ENCODE measurements around the gene ZNF212.

The ZNF212 gene

GRCh38 chr7:149279111-149279743 lies 39.8 kb downstream of the ZNF212 start:
- peaks cover 25% of the 10 kb centered on the region for H3K36me3 ChIP-seq (ENCODE audit: control insufficient read depth, insufficient read depth, low read length)
- H3K4me1 ChIP-seq (ENCODE audit: control insufficient read depth, insufficient read depth, low read length) = 0 out of 2 replicates have a peak, but pooled peaks cover under 1% of the 10 kb centered on the region
- peaks cover 5% of the 10 kb centered on the region; the same call in 1 of the 2 replicates for H3K27me3 ChIP-seq (ENCODE audit: control insufficient read depth, insufficient read depth, low read length)
- H3K9me3 ChIP-seq (ENCODE audit: control insufficient read depth, insufficient read depth, low read length) = no peaks in the 10 kb centered on the region
- H3K27ac ChIP-seq (ENCODE audit: low read depth, low read length) = no peak overlapping the region
- H3K9ac ChIP-seq (ENCODE audit: low read depth, low read length) = no peak overlapping the region
- no peak overlapping the region for H3K4me3 ChIP-seq (ENCODE audit: low read depth, low read length)

GRCh38 chr7:149280151-149280550 lies 40.7 kb downstream of the ZNF212 start:
- H3K27me3 ChIP-seq (ENCODE audit: control insufficient read depth, insufficient read depth, low read length) = peaks cover 5% of the 10 kb centered on the region; the same call in 1 of the 2 replicates
- no peak overlapping the region for H3K4me3 ChIP-seq (ENCODE audit: low read depth, low read length)
- H3K9me3 ChIP-seq (ENCODE audit: control insufficient read depth, insufficient read depth, low read length) = no peaks in the 10 kb centered on the region
- H3K9ac ChIP-seq (ENCODE audit: low read depth, low read length) = no peak overlapping the region
- H3K4me1 ChIP-seq (ENCODE audit: control insufficient read depth, insufficient read depth, low read length) = peaks cover 7% of the 10 kb centered on the region; the same call in 1 of the 2 replicates
- H3K27ac ChIP-seq (ENCODE audit: low read depth, low read length) = no peak overlapping the region
- H3K36me3 ChIP-seq (ENCODE audit: control insufficient read depth, insufficient read depth, low read length) = peaks cover 25% of the 10 kb centered on the region

DNA sequence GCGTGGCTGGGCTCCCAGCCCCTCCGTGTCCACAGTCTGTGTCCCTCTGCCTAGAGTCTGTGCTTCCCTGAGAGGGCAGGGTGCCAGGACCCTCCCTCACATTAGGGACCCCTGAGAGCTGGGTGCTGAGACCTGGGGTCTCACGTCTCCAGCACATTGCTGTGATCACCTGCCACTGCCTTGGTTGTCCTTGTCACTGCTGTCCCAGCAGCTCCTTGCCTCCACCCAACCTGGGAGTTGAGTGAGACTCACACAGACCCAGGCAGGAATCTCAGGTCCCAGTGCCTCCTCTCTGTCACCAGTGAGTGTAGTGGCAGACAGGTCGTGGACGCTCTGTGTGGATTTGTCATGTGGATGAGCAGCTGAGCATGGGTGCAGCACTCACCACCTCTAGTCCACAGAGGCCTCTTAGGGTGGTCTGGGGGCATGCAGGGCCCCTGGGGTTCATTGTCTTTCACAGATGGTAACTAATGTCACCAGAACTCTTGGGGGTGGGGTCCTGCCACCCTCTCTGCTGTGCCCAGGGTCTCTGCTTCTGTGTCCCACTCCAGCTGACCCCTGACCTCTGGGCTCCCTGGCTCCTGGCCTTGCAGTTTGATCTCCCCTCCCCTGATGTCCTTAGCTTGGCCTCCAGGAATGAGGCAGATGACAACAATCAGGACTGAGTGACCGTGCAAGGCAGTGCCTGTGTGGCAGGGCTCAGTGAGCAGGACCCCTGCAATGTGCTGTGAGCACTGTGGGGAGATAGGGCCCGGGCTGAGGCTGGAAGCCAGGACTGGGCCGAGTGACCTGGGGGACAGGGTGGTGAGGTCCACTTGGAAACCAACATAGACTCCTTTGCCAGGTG lies 41.4 kb downstream of the ZNF212 start:
- peaks cover 22% of the 10 kb centered on the region for H3K36me3 ChIP-seq (ENCODE audit: control insufficient read depth, insufficient read depth, low read length)
- no peaks in the 10 kb centered on the region for H3K9me3 ChIP-seq (ENCODE audit: control insufficient read depth, insufficient read depth, low read length)
- H3K4me3 ChIP-seq (ENCODE audit: low read depth, low read length) = no peak overlapping the region
- H3K4me1 ChIP-seq (ENCODE audit: control insufficient read depth, insufficient read depth, low read length) = peaks cover 7% of the 10 kb centered on the region; the same call in 1 of the 2 replicates
- no peak overlapping the region for H3K9ac ChIP-seq (ENCODE audit: low read depth, low read length)
- H3K27me3 ChIP-seq (ENCODE audit: control insufficient read depth, insufficient read depth, low read length) = peaks cover 9% of the 10 kb centered on the region; the same call in 1 of the 2 replicates
- H3K27ac ChIP-seq (ENCODE audit: low read depth, low read length) = no peak overlapping the region

DNA sequence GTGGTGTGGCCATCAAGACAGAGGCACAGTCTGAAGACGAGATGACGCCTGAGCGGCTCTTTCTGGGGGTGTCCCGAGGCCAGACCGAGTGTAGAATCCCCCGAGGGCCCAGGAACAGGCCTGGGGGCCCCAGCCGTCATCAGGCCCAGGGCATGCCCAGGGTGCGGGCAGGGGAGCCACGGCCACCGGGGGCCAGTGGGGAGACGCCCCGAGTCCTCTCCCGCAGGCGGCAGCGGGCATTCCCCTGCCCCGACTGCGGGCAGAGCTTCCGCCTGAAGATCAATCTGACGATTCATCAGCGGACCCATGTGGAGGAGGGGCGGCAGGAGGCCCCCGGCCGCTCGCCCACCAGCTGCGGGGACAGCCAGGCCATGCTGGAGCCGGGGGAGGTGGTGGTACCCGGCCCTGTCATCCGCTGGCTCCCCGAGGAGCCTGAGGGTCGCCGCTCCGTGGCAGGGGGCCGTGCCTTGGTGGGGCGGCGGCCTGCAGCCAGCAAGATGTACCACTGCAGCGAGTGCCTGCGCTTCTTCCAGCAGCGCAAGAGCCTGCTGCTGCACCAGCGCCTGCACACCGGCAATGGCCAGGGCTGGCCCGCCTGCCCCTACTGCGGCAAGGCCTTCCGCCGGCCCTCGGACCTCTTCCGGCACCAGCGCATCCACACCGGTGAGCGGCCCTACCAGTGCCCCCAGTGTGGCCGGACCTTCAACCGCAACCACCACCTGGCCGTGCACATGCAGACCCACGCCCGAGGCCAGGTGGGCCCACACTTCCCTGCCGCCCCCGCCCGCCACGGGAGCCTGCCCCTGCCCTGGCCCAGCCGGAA lies 42.3 kb downstream of the ZNF212 start:
- peaks cover 9% of the 10 kb centered on the region; the same call in 1 of the 2 replicates for H3K27me3 ChIP-seq (ENCODE audit: control insufficient read depth, insufficient read depth, low read length)
- peaks cover 16% of the 10 kb centered on the region for H3K36me3 ChIP-seq (ENCODE audit: control insufficient read depth, insufficient read depth, low read length)
- H3K4me1 ChIP-seq (ENCODE audit: control insufficient read depth, insufficient read depth, low read length) = peaks cover 7% of the 10 kb centered on the region; the same call in 1 of the 2 replicates
- no peak overlapping the region for H3K27ac ChIP-seq (ENCODE audit: low read depth, low read length)
- H3K9me3 ChIP-seq (ENCODE audit: control insufficient read depth, insufficient read depth, low read length) = no peaks in the 10 kb centered on the region
- H3K9ac ChIP-seq (ENCODE audit: low read depth, low read length) = no peak overlapping the region
- H3K4me3 ChIP-seq (ENCODE audit: low read depth, low read length) = no peak overlapping the region

DNA sequence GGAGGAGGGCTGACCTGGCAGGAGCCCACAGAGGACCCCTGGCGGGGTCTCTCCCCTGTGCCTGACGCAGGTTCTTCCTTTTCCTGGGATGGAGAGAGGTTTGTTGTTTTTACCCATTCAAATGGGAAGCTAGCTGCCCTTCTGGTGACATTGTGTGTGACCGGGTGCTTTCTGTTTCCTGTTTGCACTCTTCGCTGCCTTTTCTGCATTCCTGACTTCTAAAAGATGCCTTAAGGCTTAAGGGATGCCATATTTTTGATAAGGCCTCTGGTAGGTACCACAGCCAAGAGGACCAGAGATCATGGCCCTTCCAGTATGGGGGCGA lies 42.8 kb downstream of the ZNF212 start:
- H3K9me3 ChIP-seq (ENCODE audit: control insufficient read depth, insufficient read depth, low read length) = no peaks in the 10 kb centered on the region
- H3K9ac ChIP-seq (ENCODE audit: low read depth, low read length) = no peak overlapping the region
- H3K27me3 ChIP-seq (ENCODE audit: control insufficient read depth, insufficient read depth, low read length) = peaks cover 9% of the 10 kb centered on the region; the same call in 1 of the 2 replicates
- no peak overlapping the region for H3K4me3 ChIP-seq (ENCODE audit: low read depth, low read length)
- no peak overlapping the region for H3K27ac ChIP-seq (ENCODE audit: low read depth, low read length)
- peaks cover 7% of the 10 kb centered on the region; the same call in 1 of the 2 replicates for H3K4me1 ChIP-seq (ENCODE audit: control insufficient read depth, insufficient read depth, low read length)
- H3K36me3 ChIP-seq (ENCODE audit: control insufficient read depth, insufficient read depth, low read length) = peaks cover 16% of the 10 kb centered on the region

- H3K9me3 ChIP-seq (ENCODE audit: control insufficient read depth, insufficient read depth, low read length) = no peaks in the 10 kb centered on the region
- no peak overlapping the region for H3K27ac ChIP-seq (ENCODE audit: low read depth, low read length)
- H3K27me3 ChIP-seq (ENCODE audit: control insufficient read depth, insufficient read depth, low read length) = peaks cover 9% of the 10 kb centered on the region; the same call in 1 of the 2 replicates
- H3K4me1 ChIP-seq (ENCODE audit: control insufficient read depth, insufficient read depth, low read length) = peaks cover 7% of the 10 kb centered on the region; the same call in 1 of the 2 replicates
- peaks cover 10% of the 10 kb centered on the region for H3K36me3 ChIP-seq (ENCODE audit: control insufficient read depth, insufficient read depth, low read length)
- no peak overlapping the region for H3K9ac ChIP-seq (ENCODE audit: low read depth, low read length)
- H3K4me3 ChIP-seq (ENCODE audit: low read depth, low read length) = no peak overlapping the region
Observed at GRCh38 chr7:149283321-149283720, 43.9 kb downstream of the ZNF212 start.

- Histone ChIP-seq H3K9ac (ENCODE audit: low read depth, low read length) (no peak overlapping the region), H3K4me1 (ENCODE audit: control insufficient read depth, insufficient read depth, low read length) (peaks cover 7% of the 10 kb centered on the region; the same call in 1 of the 2 replicates), H3K9me3 (ENCODE audit: control insufficient read depth, insufficient read depth, low read length) (no peaks in the 10 kb centered on the region), H3K4me3 (ENCODE audit: low read depth, low read length) (peak overlapping the region; percentile 92; the same call in 1 of the 2 replicates), H3K27ac (ENCODE audit: low read depth, low read length) (no peak overlapping the region), H3K36me3 (ENCODE audit: control insufficient read depth, insufficient read depth, low read length) (no peaks in the 10 kb centered on the region), H3K27me3 (ENCODE audit: control insufficient read depth, insufficient read depth, low read length) (peaks cover 9% of the 10 kb centered on the region; the same call in 1 of the 2 replicates)
Observed at GRCh38 chr7:149284343-149284742, 44.9 kb downstream of the ZNF212 start.

DNA sequence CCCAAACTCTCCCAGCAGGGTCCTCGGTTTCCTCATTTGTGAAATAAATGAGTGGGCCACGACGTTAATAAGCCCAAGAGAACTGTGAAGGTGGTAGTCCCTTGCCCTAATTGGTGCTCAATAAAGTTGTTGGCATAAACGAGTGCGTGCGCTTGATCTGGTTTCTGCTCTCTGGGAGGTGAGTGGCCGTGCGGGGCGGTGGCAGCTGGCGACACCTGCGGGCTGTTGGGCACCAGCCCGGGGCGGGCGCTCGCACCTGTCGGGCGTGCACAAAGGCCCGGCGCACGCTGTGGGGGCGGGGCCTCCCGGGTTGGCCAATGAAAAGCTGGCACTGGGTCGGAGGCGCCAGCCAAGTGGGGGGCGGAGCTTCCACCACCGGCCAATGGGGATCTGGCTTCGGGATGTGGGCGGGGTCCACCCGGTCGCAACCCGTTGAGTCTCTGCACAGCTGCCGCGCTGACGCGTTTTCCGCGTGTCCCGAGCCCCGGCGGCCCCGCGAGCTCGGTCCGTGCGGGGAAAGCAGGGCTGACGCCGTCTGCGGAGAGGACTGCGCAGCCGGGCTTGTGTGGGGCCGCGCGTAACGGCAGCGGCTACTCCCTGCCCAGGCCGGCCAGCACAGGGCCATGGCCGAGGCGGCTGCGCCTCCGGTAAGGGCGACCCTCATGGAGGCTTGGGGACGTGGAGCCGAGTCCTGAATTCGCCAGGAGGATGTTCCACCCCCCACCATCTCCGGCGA lies 45.6 kb downstream of the ZNF212 start:
- peak overlapping the region; percentile 65 for H3K9ac ChIP-seq (ENCODE audit: low read depth, low read length)
- H3K27ac ChIP-seq (ENCODE audit: low read depth, low read length) = no peak overlapping the region
- H3K9me3 ChIP-seq (ENCODE audit: control insufficient read depth, insufficient read depth, low read length) = no peaks in the 10 kb centered on the region
- peaks cover 7% of the 10 kb centered on the region; the same call in 1 of the 2 replicates for H3K4me1 ChIP-seq (ENCODE audit: control insufficient read depth, insufficient read depth, low read length)
- H3K36me3 ChIP-seq (ENCODE audit: control insufficient read depth, insufficient read depth, low read length) = no peaks in the 10 kb centered on the region
- peak overlapping the region; percentile 92 for H3K4me3 ChIP-seq (ENCODE audit: low read depth, low read length)
- peaks cover 9% of the 10 kb centered on the region; the same call in 1 of the 2 replicates for H3K27me3 ChIP-seq (ENCODE audit: control insufficient read depth, insufficient read depth, low read length)

- H3K9ac ChIP-seq (ENCODE audit: low read depth, low read length) = peak overlapping the region; percentile 65
Observed at GRCh38 chr7:149285603-149286002, 46.2 kb downstream of the ZNF212 start.

More at GRCh38 chr7:149285603-149286002, 46.2 kb downstream of the ZNF212 start:
- no peaks in the 10 kb centered on the region for H3K9me3 ChIP-seq (ENCODE audit: control insufficient read depth, insufficient read depth, low read length)
- H3K36me3 ChIP-seq (ENCODE audit: control insufficient read depth, insufficient read depth, low read length) = no peaks in the 10 kb centered on the region
- peaks cover 7% of the 10 kb centered on the region; the same call in 1 of the 2 replicates for H3K4me1 ChIP-seq (ENCODE audit: control insufficient read depth, insufficient read depth, low read length)
- H3K27ac ChIP-seq (ENCODE audit: low read depth, low read length) = no peak overlapping the region
- H3K27me3 ChIP-seq (ENCODE audit: control insufficient read depth, insufficient read depth, low read length) = peaks cover 9% of the 10 kb centered on the region; the same call in 1 of the 2 replicates
- peak overlapping the region; percentile 92 for H3K4me3 ChIP-seq (ENCODE audit: low read depth, low read length)
